ENCODE data around the gene SCFD1. TPM values are rescaled to one million over a fixed set of nuclear protein-coding genes. Genes with fewer than 3 reads are reported as not detected.

Gene SCFD1
- total RNA-seq, 6 donors from 2014 or later = 26.1 to 132 (median 66.2) TPM

- Histone ChIP-seq H3K4me1 (no peaks in the 10 kb centered on the region), H3K9me3 (no peaks in the 10 kb centered on the region), H3K27me3 (no peaks in the 10 kb centered on the region), H3K4me3 (no peak overlapping the region), H3K27ac (no peak overlapping the region), H3K36me3 (peaks cover 0 to 28% (median 2%) of the 10 kb centered on the region in 4 donors)
- no peak for ATAC-seq (ENCODE audit: low FRiP score in 2 of 2)
- no peak for DNase-seq
- WGBS, 2 donors = 97 to 100% methylated on average over 1 of the region's 1 CpG
- TF ChIP-seq POLR2A (IDR thresholded peaks at IDR 0.05) (no peak), EP300 (IDR thresholded peaks at IDR 0.05) (no peak), POLR2AphosphoS5 (IDR thresholded peaks at IDR 0.05) (no peak), CTCF (IDR thresholded peaks at IDR 0.05) (no peak)
Observed at GRCh38 chr14:30692669-30693068, 70.5 kb downstream of the SCFD1 start.

- H3K36me3 ChIP-seq = peaks cover 0 to 59% (median 10%) of the 10 kb centered on the region in 4 donors
- whole genome bisulfite sequencing, 2 donors = 91 to 95% methylated on average over 5 of the region's 5 CpGs
Observed at GRCh38 chr14:30698463-30698862, 76.3 kb downstream of the SCFD1 start.

GRCh38 chr14:30706704-30707103, 84.6 kb downstream of the SCFD1 start:
- Histone ChIP-seq H3K27me3 (no peaks in the 10 kb centered on the region), H3K36me3 (peaks cover 0 to 39% (median 12%) of the 10 kb centered on the region in 4 donors), H3K4me3 (no peak overlapping the region), H3K4me1 (no peaks in the 10 kb centered on the region), H3K27ac (no peak overlapping the region), H3K9me3 (no peaks in the 10 kb centered on the region)
- DNase-seq (no peak), ATAC-seq (ENCODE audit: low FRiP score in 2 of 2) (no peak)
- WGBS, 2 donors = 90 to 93% methylated on average over 2 of the region's 2 CpGs
- TF ChIP-seq POLR2AphosphoS5 (IDR thresholded peaks at IDR 0.05) = no peak
- no peak for TF ChIP-seq CTCF (IDR thresholded peaks at IDR 0.05)
- TF ChIP-seq POLR2A (IDR thresholded peaks at IDR 0.05) = no peak
- no peak for TF ChIP-seq EP300 (IDR thresholded peaks at IDR 0.05)

More at GRCh38 chr14:30698463-30698862, 76.3 kb downstream of the SCFD1 start:
- ATAC-seq (ENCODE audit: low FRiP score in 2 of 2) = no peak
- TF ChIP-seq POLR2AphosphoS5 (IDR thresholded peaks at IDR 0.05) = no peak
- no peak for TF ChIP-seq EP300 (IDR thresholded peaks at IDR 0.05)
- TF ChIP-seq POLR2A (IDR thresholded peaks at IDR 0.05) = no peak
- no peak for TF ChIP-seq CTCF (IDR thresholded peaks at IDR 0.05)
- no peak overlapping the region for H3K4me3 ChIP-seq
- no peaks in the 10 kb centered on the region for H3K4me1 ChIP-seq
- no peak overlapping the region for H3K27ac ChIP-seq
- DNase-seq = no peak
- H3K9me3 ChIP-seq = no peaks in the 10 kb centered on the region
- no peaks in the 10 kb centered on the region for H3K27me3 ChIP-seq

- H3K4me1 ChIP-seq = no peaks in the 10 kb centered on the region
- H3K4me3 ChIP-seq = no peak overlapping the region
- no peaks in the 10 kb centered on the region for H3K9me3 ChIP-seq
- no peaks in the 10 kb centered on the region for H3K27me3 ChIP-seq
- TF ChIP-seq EP300 (IDR thresholded peaks at IDR 0.05) (no peak), CTCF (IDR thresholded peaks at IDR 0.05) (no peak), POLR2A (IDR thresholded peaks at IDR 0.05) (no peak), POLR2AphosphoS5 (IDR thresholded peaks at IDR 0.05) (no peak)
- WGBS, 2 donors = 82 to 92% methylated on average over 2 of the region's 2 CpGs
- DNase-seq (no peak), ATAC-seq (ENCODE audit: low FRiP score in 2 of 2) (no peak)
- H3K27ac ChIP-seq = no peak overlapping the region
- peaks cover 0 to 36% (median 12%) of the 10 kb centered on the region in 4 donors for H3K36me3 ChIP-seq
Observed at GRCh38 chr14:30708157-30708556, 86.0 kb downstream of the SCFD1 start.

GRCh38 chr14:30709201-30709600, 87.1 kb downstream of the SCFD1 start:
- Histone ChIP-seq H3K27ac (no peak overlapping the region), H3K4me1 (no peaks in the 10 kb centered on the region), H3K27me3 (no peaks in the 10 kb centered on the region), H3K9me3 (no peaks in the 10 kb centered on the region), H3K36me3 (peaks cover 0 to 36% (median 12%) of the 10 kb centered on the region in 4 donors), H3K4me3 (no peak overlapping the region)
- TF ChIP-seq EP300 (IDR thresholded peaks at IDR 0.05) (no peak), POLR2AphosphoS5 (IDR thresholded peaks at IDR 0.05) (no peak), POLR2A (IDR thresholded peaks at IDR 0.05) (no peak), CTCF (IDR thresholded peaks at IDR 0.05) (no peak)
- no peak for DNase-seq
- 97 to 98% methylated on average over 3 of the region's 3 CpGs for WGBS, 2 donors
- ATAC-seq (ENCODE audit: low FRiP score in 2 of 2) = no peak

Measured in upper lobe of left lung (tissue), 6 donors.